HEK293 (cell line): ENCODE data around the gene MCFD2.

Experiments
- PATZ1 ChIP-seq: fragments of 450-650 bp; formaldehyde crosslinking; IDR thresholded peaks from 2 replicates; pipeline ENCODE4 v1.5.1; 2016; ENCODE audit warnings: missing biosample characterization, missing genetic modification characterization
- PRDM10 ChIP-seq: fragments of 450-650 bp; formaldehyde crosslinking; IDR thresholded peaks from 2 replicates; pipeline ENCODE4 v1.5.1; 2016; ENCODE audit warnings: missing biosample characterization, missing genetic modification characterization
- ZBTB11 ChIP-seq: fragments of 450-650 bp; formaldehyde crosslinking; conservative IDR thresholded peaks from 2 replicates; pipeline ENCODE4 v1.5.1; 2016; ENCODE audit warnings: low read depth, missing biosample characterization, missing genetic modification characterization
- ZFP69B ChIP-seq: fragments of 450-650 bp; formaldehyde crosslinking; IDR thresholded peaks from 2 replicates; pipeline ENCODE4 v1.5.1; 2016; ENCODE audit warnings: missing biosample characterization, missing genetic modification characterization
- ZNF169 ChIP-seq: fragments of 450-650 bp; formaldehyde crosslinking; IDR thresholded peaks from 2 replicates; pipeline ENCODE4 v1.5.1; 2016; ENCODE audit warnings: missing biosample characterization, missing genetic modification characterization
- ZNF248 ChIP-seq: fragments of 450-650 bp; formaldehyde crosslinking; IDR thresholded peaks from 2 replicates; pipeline ENCODE4 v1.5.1; 2017; ENCODE audit warnings: missing biosample characterization, missing genetic modification characterization
- ZNF324 ChIP-seq: fragments of 450-650 bp; formaldehyde crosslinking; IDR thresholded peaks from 2 replicates; pipeline ENCODE4 v1.5.1; 2016; ENCODE audit warnings: missing biosample characterization, missing genetic modification characterization
- ZNF350 ChIP-seq: fragments of 450-650 bp; formaldehyde crosslinking; IDR thresholded peaks from 2 replicates; pipeline ENCODE4 v1.5.0; 2017; ENCODE audit warnings: missing biosample characterization, mild to moderate bottlenecking, missing genetic modification characterization
- ZNF645 ChIP-seq: fragments of 450-650 bp; formaldehyde crosslinking; IDR thresholded peaks from 2 replicates; pipeline ENCODE4; 2016; ENCODE audit warnings: missing biosample characterization, missing genetic modification characterization
- ZNF707 ChIP-seq: fragments of 450-650 bp; formaldehyde crosslinking; IDR thresholded peaks from 2 replicates; pipeline ENCODE4 v1.5.1; 2016; ENCODE audit warnings: missing biosample characterization, missing genetic modification characterization

The MCFD2 gene

GRCh38 chr2:46852124-46852523, 63.5 kb downstream of the MCFD2 start (continued):
- no peak for TF ChIP-seq PRDM10 (tag by site-specific recombination)
- TF ChIP-seq ZNF350 (tag by site-specific recombination), result no peak
- TF ChIP-seq PATZ1 (tag by site-specific recombination), result no peak
- no peak for TF ChIP-seq ZBTB11 (tag by site-specific recombination)
- no peak for TF ChIP-seq ZFP69B (tag by site-specific recombination)
- no peak for TF ChIP-seq ZNF169
- no peak for TF ChIP-seq ZNF248 (tag by site-specific recombination)
- no peak for TF ChIP-seq ZNF324 (tag by site-specific recombination)
- TF ChIP-seq ZNF645 (tag by site-specific recombination), result no peak
- TF ChIP-seq ZNF707 (tag by site-specific recombination), result no peak
